Measurements from ENCODE around the gene CD81.

The CD81 gene

DNA sequence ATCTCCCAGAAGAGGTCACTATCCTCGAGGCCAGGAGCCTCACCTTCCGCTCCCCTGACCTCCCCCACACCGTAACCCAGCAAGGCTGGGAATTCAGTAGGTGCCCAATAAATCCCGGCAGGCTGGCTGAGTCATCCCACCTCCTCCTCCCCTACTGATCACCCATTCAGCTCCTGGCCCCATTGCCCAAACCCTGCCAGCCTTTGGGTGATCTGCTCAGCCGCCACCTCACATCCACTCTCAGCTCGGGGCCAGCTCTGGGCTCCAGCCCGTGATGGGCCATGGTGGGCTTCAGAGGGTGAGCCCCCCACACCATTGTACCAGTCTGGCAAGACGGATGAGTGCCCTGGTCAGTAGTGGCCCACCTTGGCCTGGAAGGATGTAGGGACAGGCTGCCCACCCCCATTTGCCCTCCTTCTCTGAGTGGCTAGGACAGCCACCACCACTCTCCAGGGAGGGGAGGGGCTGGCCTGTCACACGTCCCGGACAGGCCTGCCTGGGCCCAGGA, 59.0 kb downstream of the CD81 start:
- Histone ChIP-seq H2AFZ (ENCODE audit: low read depth, low read length, severe bottlenecking) (no peak overlapping the region), H3K79me2 (ENCODE audit: insufficient read depth, low read length) (no peaks in the 10 kb centered on the region), H3K36me3 (ENCODE audit: low read length) (no peaks in the 10 kb centered on the region), H3F3A (ENCODE audit: insufficient read depth) (no peaks in the 10 kb centered on the region), H3K27ac (ENCODE audit: low read depth, low read length) (no peak overlapping the region), H3K9me2 (replicated peaks; ENCODE audit: insufficient read depth, low read length) (no peaks in the 10 kb centered on the region), H3K27me3 (ENCODE audit: low read length) (no peaks in the 10 kb centered on the region), H3K4me2 (ENCODE audit: low read depth, low read length, poor library complexity, severe bottlenecking) (no peak overlapping the region), H3K9me3 (ENCODE audit: insufficient read depth, low read length) (no peaks in the 10 kb centered on the region), H3K9ac (ENCODE audit: low read length) (no peak overlapping the region), H3K4me3 (ENCODE audit: insufficient read depth, low read length, poor library complexity, severe bottlenecking) (no peak overlapping the region), H4K20me1 (ENCODE audit: low read depth, low read length) (no peaks in the 10 kb centered on the region)
- TF ChIP-seq, protein P1, sequence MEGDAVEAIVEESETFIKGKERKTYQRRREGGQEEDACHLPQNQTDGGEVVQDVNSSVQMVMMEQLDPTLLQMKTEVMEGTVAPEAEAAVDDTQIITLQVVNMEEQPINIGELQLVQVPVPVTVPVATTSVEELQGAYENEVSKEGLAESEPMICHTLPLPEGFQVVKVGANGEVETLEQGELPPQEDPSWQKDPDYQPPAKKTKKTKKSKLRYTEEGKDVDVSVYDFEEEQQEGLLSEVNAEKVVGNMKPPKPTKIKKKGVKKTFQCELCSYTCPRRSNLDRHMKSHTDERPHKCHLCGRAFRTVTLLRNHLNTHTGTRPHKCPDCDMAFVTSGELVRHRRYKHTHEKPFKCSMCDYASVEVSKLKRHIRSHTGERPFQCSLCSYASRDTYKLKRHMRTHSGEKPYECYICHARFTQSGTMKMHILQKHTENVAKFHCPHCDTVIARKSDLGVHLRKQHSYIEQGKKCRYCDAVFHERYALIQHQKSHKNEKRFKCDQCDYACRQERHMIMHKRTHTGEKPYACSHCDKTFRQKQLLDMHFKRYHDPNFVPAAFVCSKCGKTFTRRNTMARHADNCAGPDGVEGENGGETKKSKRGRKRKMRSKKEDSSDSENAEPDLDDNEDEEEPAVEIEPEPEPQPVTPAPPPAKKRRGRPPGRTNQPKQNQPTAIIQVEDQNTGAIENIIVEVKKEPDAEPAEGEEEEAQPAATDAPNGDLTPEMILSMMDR (IDR thresholded peaks at IDR 0.05; ENCODE audit: insufficient read depth, low read length, poor library complexity, severe bottlenecking) = no peak
- TF ChIP-seq EZH2phosphoT487 (conservative IDR thresholded peaks at IDR 0.05; ENCODE audit: low read length) = no peak

- Histone ChIP-seq H3K9ac (ENCODE audit: low read length) (no peak overlapping the region), H3K9me3 (ENCODE audit: insufficient read depth, low read length) (no peaks in the 10 kb centered on the region), H3K4me2 (ENCODE audit: low read depth, low read length, poor library complexity, severe bottlenecking) (no peak overlapping the region), H3K27me3 (ENCODE audit: low read length) (no peaks in the 10 kb centered on the region), H3K36me3 (ENCODE audit: low read length) (no peaks in the 10 kb centered on the region), H3K9me2 (replicated peaks; ENCODE audit: insufficient read depth, low read length) (no peaks in the 10 kb centered on the region), H3K79me2 (ENCODE audit: insufficient read depth, low read length) (no peaks in the 10 kb centered on the region), H2AFZ (ENCODE audit: low read depth, low read length, severe bottlenecking) (no peak overlapping the region), H3K4me3 (ENCODE audit: insufficient read depth, low read length, poor library complexity, severe bottlenecking) (no peak overlapping the region), H3K27ac (ENCODE audit: low read depth, low read length) (no peak overlapping the region), H3F3A (ENCODE audit: insufficient read depth) (no peaks in the 10 kb centered on the region), H4K20me1 (ENCODE audit: low read depth, low read length) (no peaks in the 10 kb centered on the region)
- TF ChIP-seq EZH2phosphoT487 (conservative IDR thresholded peaks at IDR 0.05; ENCODE audit: low read length) = no peak
Measured at GRCh38 chr11:2436521-2437031, 59.5 kb downstream of the CD81 start.

DNA sequence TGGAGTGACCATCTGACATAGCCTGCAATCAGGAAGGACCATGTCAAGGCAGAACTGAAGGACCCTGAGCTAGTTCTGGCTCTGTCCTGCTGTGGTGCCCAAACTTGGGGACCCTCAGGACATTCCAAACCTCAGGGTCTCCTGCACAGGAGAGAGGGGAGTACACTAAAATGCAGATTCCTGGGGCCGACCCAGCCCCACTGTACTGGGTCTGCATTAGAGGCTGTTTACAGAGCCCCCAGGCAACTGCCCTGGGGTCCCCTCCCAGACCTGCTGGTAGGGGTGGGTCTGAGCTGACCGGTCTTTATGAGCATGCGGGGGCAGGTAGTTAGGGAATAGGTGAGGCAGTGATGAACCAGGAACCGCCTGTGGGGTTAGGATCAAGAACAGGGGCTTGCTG, 60.4 kb downstream of the CD81 start:
- Histone ChIP-seq H3K4me3 (ENCODE audit: insufficient read depth, low read length, poor library complexity, severe bottlenecking) (no peak overlapping the region), H3K9me2 (replicated peaks; ENCODE audit: insufficient read depth, low read length) (no peaks in the 10 kb centered on the region), H3K27me3 (ENCODE audit: low read length) (no peaks in the 10 kb centered on the region), H3K4me2 (ENCODE audit: low read depth, low read length, poor library complexity, severe bottlenecking) (no peak overlapping the region), H2AFZ (ENCODE audit: low read depth, low read length, severe bottlenecking) (no peak overlapping the region), H3K9me3 (ENCODE audit: insufficient read depth, low read length) (no peaks in the 10 kb centered on the region), H3F3A (ENCODE audit: insufficient read depth) (0 out of 2 replicates have a peak, but pooled peaks cover 3% of the 10 kb centered on the region), H3K36me3 (ENCODE audit: low read length) (no peaks in the 10 kb centered on the region), H3K9ac (ENCODE audit: low read length) (no peak overlapping the region), H3K79me2 (ENCODE audit: insufficient read depth, low read length) (no peaks in the 10 kb centered on the region), H4K20me1 (ENCODE audit: low read depth, low read length) (no peaks in the 10 kb centered on the region), H3K27ac (ENCODE audit: low read depth, low read length) (no peak overlapping the region)
- TF ChIP-seq, protein P1 (IDR thresholded peaks at IDR 0.05; ENCODE audit: insufficient read depth, low read length, poor library complexity, severe bottlenecking) = no peak
- no peak for TF ChIP-seq EZH2phosphoT487 (conservative IDR thresholded peaks at IDR 0.05; ENCODE audit: low read length)

DNA sequence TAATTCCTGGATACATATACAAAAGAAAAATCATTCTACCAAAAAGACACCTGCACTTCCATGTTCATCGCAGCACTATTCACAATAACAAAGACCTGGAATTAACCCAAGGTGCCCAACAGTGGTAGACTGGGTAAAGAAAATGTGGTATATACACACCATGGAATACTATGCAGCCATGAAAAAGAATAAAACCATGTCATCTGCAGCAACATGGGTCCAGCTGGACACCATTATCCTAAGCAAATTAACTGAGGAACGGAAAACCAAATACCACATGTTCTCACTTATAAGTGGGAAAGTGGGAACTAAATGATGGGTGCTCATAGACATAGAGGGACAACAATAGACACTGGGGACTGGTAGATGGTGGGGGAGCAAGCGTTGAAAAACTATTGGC, 62.7 kb downstream of the CD81 start:
- Histone ChIP-seq H2AFZ (ENCODE audit: low read depth, low read length, severe bottlenecking) (no peak overlapping the region), H3K27ac (ENCODE audit: low read depth, low read length) (no peak overlapping the region), H3K9me3 (ENCODE audit: insufficient read depth, low read length) (no peaks in the 10 kb centered on the region), H4K20me1 (ENCODE audit: low read depth, low read length) (no peaks in the 10 kb centered on the region), H3K9me2 (replicated peaks; ENCODE audit: insufficient read depth, low read length) (no peaks in the 10 kb centered on the region), H3F3A (ENCODE audit: insufficient read depth) (0 out of 2 replicates have a peak, but pooled peaks cover 3% of the 10 kb centered on the region), H3K4me2 (ENCODE audit: low read depth, low read length, poor library complexity, severe bottlenecking) (no peak overlapping the region), H3K79me2 (ENCODE audit: insufficient read depth, low read length) (no peaks in the 10 kb centered on the region), H3K27me3 (ENCODE audit: low read length) (no peaks in the 10 kb centered on the region), H3K36me3 (ENCODE audit: low read length) (no peaks in the 10 kb centered on the region), H3K9ac (ENCODE audit: low read length) (no peak overlapping the region), H3K4me3 (ENCODE audit: insufficient read depth, low read length, poor library complexity, severe bottlenecking) (no peak overlapping the region)
- TF ChIP-seq EZH2phosphoT487 (conservative IDR thresholded peaks at IDR 0.05; ENCODE audit: low read length) = no peak
- TF ChIP-seq, protein P1 (IDR thresholded peaks at IDR 0.05; ENCODE audit: insufficient read depth, low read length, poor library complexity, severe bottlenecking) = no peak

Data from SU-DHL-6 (cell line).